HG03045 (cell line): ENCODE data around the gene HIP1R.
A peak's percentile ranks its signal among the peaks of the same experiment; 100 is the strongest.

Experiments
- ATAC-seq: cut with Tn5 transposase; IDR thresholded peaks from one replicate; pipeline ENCODE4 v1.9.1; 2021; ENCODE audit warnings: mild to moderate bottlenecking, moderate library complexity; ENCODE audit not compliant: unreplicated experiment

The HIP1R gene

GRCh38 chr12:122827258-122827657 is 8.0 kb upstream of the HIP1R start:
- no peak for ATAC-seq

- ATAC-seq = no peak
These were observed 4.6 kb upstream of the HIP1R start for GRCh38 chr12:122830517-122831214.

- no peak for ATAC-seq
These were observed 945 bp upstream of the HIP1R start for GRCh38 chr12:122834104-122834920.

GRCh38 chr12:122835750-122836026 is 431 bp downstream of the HIP1R start:
- ATAC-seq = peak; percentile 39

GRCh38 chr12:122836027-122836921 is 1.0 kb downstream of the HIP1R start:
- ATAC-seq = peak; percentile 40

GRCh38 chr12:122837306-122838265 is 2.3 kb downstream of the HIP1R start:
- ATAC-seq = no peak

- ATAC-seq = no peak
These were observed 3.6 kb downstream of the HIP1R start for GRCh38 chr12:122838841-122839240.

GRCh38 chr12:122839907-122840554 is 4.8 kb downstream of the HIP1R start:
- ATAC-seq = no peak

- no peak for ATAC-seq
These were observed 5.6 kb downstream of the HIP1R start for GRCh38 chr12:122840580-122841513.

GRCh38 chr12:122841544-122842321 is 6.5 kb downstream of the HIP1R start:
- ATAC-seq = no peak

GRCh38 chr12:122842505-122843405 is 7.5 kb downstream of the HIP1R start:
- no peak for ATAC-seq

- no peak for ATAC-seq
These were observed 8.2 kb downstream of the HIP1R start for GRCh38 chr12:122843455-122843854.

- ATAC-seq = no peak
These were observed 9.2 kb downstream of the HIP1R start for GRCh38 chr12:122844366-122844971.

- ATAC-seq = no peak
These were observed 10.0 kb downstream of the HIP1R start for GRCh38 chr12:122845041-122845864.

- no peak for ATAC-seq
These were observed 10.8 kb downstream of the HIP1R start for GRCh38 chr12:122845865-122846621.
